Mesothelial cell of epicardium (in vitro differentiated cells): ENCODE results near the gene PDE1C. TPM values are rescaled to one million over a fixed set of nuclear protein-coding genes. Genes with fewer than 3 reads are reported as not detected.

Experiments used
- DNase-seq, 2 experiments: peaks; one replicate each; pipeline ENCODE4 v3.0.0; 2021; ENCODE audit warnings: low spot score in 2 of 2; ENCODE audit not compliant: unreplicated experiment in 2 of 2
- H3K27ac Mint-ChIP-seq: 2 replicates; pipeline ENCODE4 v1.8.0; 2021; ENCODE audit warnings: mixed read lengths
- H3K27me3 Mint-ChIP-seq: 2 replicates; pipeline ENCODE4 v1.8.0; 2021; ENCODE audit warnings: low read depth, mixed read lengths
- H3K36me3 Mint-ChIP-seq: 2 replicates; pipeline ENCODE4 v1.8.0; 2021; ENCODE audit warnings: mixed read lengths
- H3K4me1 Mint-ChIP-seq: 2 replicates; pipeline ENCODE4 v1.8.0; 2021; ENCODE audit warnings: mixed read lengths
- H3K4me3 Mint-ChIP-seq: 2 replicates; pipeline ENCODE4 v1.8.0; 2021; ENCODE audit warnings: mild to moderate bottlenecking, moderate library complexity, mixed read lengths
- H3K9me3 Mint-ChIP-seq: 2 replicates; pipeline ENCODE4 v1.8.0; 2021; ENCODE audit warnings: mixed read lengths
- total RNA-seq: library from RNA; stranded (reverse); gene quantifications from 3 replicates; pipeline ENCODE4 v1.2.1, GENCODE V29; 2021
- TF ChIP-seq, protein P1 (sequence below): fragments of 200-600 bp; sonication (generic); IDR thresholded peaks from one replicate; pipeline ENCODE4 v1.5.0; 2021; ENCODE audit warnings: antibody characterized with exemption; ENCODE audit not compliant: unreplicated experiment

PDE1C gene
- total RNA-seq, 1 donor from 2014 or later: 0.94 TPM

GRCh38 chr7:31940167-31940566 is 130.0 kb downstream of the PDE1C start:
- Mint-ChIP-seq H3K9me3 (peaks cover 5% of the 10 kb centered on the region), H3K36me3 (no peaks in the 10 kb centered on the region), H3K4me1 (peaks cover 22% of the 10 kb centered on the region), H3K27ac (no peak overlapping the region), H3K4me3 (no peak overlapping the region), H3K27me3 (peaks cover 28% of the 10 kb centered on the region)
- no peak for DNase-seq
- TF ChIP-seq, protein P1, sequence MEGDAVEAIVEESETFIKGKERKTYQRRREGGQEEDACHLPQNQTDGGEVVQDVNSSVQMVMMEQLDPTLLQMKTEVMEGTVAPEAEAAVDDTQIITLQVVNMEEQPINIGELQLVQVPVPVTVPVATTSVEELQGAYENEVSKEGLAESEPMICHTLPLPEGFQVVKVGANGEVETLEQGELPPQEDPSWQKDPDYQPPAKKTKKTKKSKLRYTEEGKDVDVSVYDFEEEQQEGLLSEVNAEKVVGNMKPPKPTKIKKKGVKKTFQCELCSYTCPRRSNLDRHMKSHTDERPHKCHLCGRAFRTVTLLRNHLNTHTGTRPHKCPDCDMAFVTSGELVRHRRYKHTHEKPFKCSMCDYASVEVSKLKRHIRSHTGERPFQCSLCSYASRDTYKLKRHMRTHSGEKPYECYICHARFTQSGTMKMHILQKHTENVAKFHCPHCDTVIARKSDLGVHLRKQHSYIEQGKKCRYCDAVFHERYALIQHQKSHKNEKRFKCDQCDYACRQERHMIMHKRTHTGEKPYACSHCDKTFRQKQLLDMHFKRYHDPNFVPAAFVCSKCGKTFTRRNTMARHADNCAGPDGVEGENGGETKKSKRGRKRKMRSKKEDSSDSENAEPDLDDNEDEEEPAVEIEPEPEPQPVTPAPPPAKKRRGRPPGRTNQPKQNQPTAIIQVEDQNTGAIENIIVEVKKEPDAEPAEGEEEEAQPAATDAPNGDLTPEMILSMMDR: no peak

GRCh38 chr7:31939076-31939475 is 131.1 kb downstream of the PDE1C start:
- Mint-ChIP-seq H3K27ac (no peak overlapping the region), H3K9me3 (peaks cover 4% of the 10 kb centered on the region), H3K27me3 (peaks cover 27% of the 10 kb centered on the region), H3K4me3 (no peak overlapping the region), H3K36me3 (no peaks in the 10 kb centered on the region), H3K4me1 (peaks cover 33% of the 10 kb centered on the region)
- TF ChIP-seq, protein P1: no peak
- DNase-seq: no peak

GRCh38 chr7:31938650-31939049 is 131.6 kb downstream of the PDE1C start:
- Mint-ChIP-seq H3K27ac (no peak overlapping the region), H3K9me3 (no peaks in the 10 kb centered on the region), H3K4me1 (peaks cover 33% of the 10 kb centered on the region), H3K4me3 (no peak overlapping the region), H3K27me3 (peaks cover 23% of the 10 kb centered on the region), H3K36me3 (no peaks in the 10 kb centered on the region)
- TF ChIP-seq, protein P1: no peak
- DNase-seq: no peak

GRCh38 chr7:31937982-31938381 is 132.2 kb downstream of the PDE1C start:
- H3K4me1 Mint-ChIP-seq: peaks cover 33% of the 10 kb centered on the region
- H3K27ac Mint-ChIP-seq: no peak overlapping the region
- no peaks in the 10 kb centered on the region for H3K9me3 Mint-ChIP-seq
- no peaks in the 10 kb centered on the region for H3K36me3 Mint-ChIP-seq
- DNase-seq: no peak
- H3K27me3 Mint-ChIP-seq: peaks cover 23% of the 10 kb centered on the region
- TF ChIP-seq, protein P1: no peak
- no peak overlapping the region for H3K4me3 Mint-ChIP-seq

DNA sequence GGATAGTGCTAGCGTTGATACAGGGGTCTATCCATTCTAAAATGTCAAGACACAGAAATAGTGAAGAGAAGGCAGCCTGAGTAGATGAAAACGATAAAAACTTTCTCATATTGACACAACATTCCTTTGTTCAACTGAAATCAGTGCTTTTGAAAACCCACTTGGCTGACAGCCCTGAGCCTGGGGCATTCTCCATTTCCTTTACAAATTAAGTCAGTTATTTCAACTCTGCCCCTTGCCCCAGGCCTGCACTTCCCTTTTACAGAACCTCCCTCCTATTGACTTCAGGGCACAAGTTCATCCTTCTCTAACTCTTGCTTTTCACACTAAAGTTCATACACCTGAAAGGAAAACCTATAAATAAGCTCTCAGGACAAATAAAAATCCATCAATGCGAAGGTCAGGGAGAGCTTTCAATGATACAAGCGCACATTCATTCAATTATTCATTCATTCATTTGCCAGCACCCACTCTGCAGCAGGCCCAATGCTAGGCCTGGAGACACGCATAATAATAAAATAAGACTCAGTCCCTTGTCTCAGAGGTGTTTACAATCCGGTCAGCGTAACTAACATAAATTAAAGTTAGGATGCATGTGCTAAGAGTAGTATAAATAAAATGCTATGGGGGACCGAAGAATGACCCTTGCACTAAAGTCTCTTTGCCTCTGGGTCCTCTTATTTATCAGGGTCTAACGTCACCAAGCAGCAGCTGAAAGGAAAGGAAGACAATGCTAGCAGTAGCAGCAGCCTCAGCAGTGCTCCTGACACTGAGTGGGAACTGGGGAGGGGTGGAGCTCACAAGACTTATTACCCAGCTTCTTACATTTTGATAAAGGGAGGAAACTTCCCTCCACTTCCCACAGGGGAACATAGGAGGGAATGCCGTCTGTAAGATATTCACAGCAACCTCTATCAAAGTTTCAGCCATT is 134.8 kb downstream of the PDE1C start:
- H3K4me1 Mint-ChIP-seq: peaks cover 24% of the 10 kb centered on the region
- H3K36me3 Mint-ChIP-seq: no peaks in the 10 kb centered on the region
- TF ChIP-seq, protein P1: no peak
- peak overlapping the region; percentile 60 for H3K27ac Mint-ChIP-seq
- H3K9me3 Mint-ChIP-seq: no peaks in the 10 kb centered on the region
- H3K27me3 Mint-ChIP-seq: peaks cover 23% of the 10 kb centered on the region
- no peak overlapping the region for H3K4me3 Mint-ChIP-seq
- no peak for DNase-seq
